ENCODE measurements around the gene CELF4.

The CELF4 gene

GRCh38 chr18:37435996-37436395 is 129.6 kb downstream of the CELF4 start:
- Histone ChIP-seq H3K27ac (peak overlapping the region in 4 of 11 experiments; percentile 57 to 63 (median 58); a peak in 7 of 22 replicates), H3K4me2 (peak overlapping the region; percentile 26 to 95 (median 77); a peak in 21 of 22 replicates), H3K4me1 (peaks cover 22 to 99% (median 71%) of the 10 kb centered on the region in 10 experiments; a peak in 19 of 20 replicates), H3K9ac (peak overlapping the region in 5 of 11 experiments; percentile 4 to 65 (median 49); a peak in 7 of 22 replicates), H3K9me3 (replicated peaks in 1 of 11) (0 out of 22 replicates have a peak, but pooled peaks cover 0 to 9% (median 0%) of the 10 kb centered on the region in 11 experiments), H4K20me1 (no peaks in the 10 kb centered on the region), H3K27me3 (no peaks in the 10 kb centered on the region), H3K36me3 (no peaks in the 10 kb centered on the region), H3K4me3 (peak overlapping the region in 2 of 10 experiments; percentile 10 to 19; a peak in 1 of 20 replicates)
- TF ChIP-seq Cebpa-rat (IDR thresholded peaks at IDR 0.05): no peak

GRCh38 chr18:37435150-37435867 is 130.3 kb downstream of the CELF4 start:
- TF ChIP-seq Cebpa-rat (IDR thresholded peaks at IDR 0.05): no peak
- H4K20me1 ChIP-seq: no peaks in the 10 kb centered on the region
- peak overlapping the region in 4 of 11 experiments; percentile 57 to 63 (median 58); a peak in 7 of 22 replicates for H3K27ac ChIP-seq
- no peak overlapping the region for H3K4me3 ChIP-seq
- peak overlapping the region; percentile 26 to 95 (median 77); a peak in 20 of 22 replicates for H3K4me2 ChIP-seq
- H3K4me1 ChIP-seq: peaks cover 22 to 99% (median 71%) of the 10 kb centered on the region in 10 experiments; a peak in 19 of 20 replicates
- peak overlapping the region in 4 of 11 experiments; percentile 11 to 65 (median 54); a peak in 7 of 22 replicates for H3K9ac ChIP-seq
- H3K9me3 ChIP-seq (replicated peaks in 1 of 11): 0 out of 22 replicates have a peak, but pooled peaks cover 0 to 9% (median 0%) of the 10 kb centered on the region in 11 experiments
- H3K27me3 ChIP-seq: no peaks in the 10 kb centered on the region
- H3K36me3 ChIP-seq: no peaks in the 10 kb centered on the region

DNA sequence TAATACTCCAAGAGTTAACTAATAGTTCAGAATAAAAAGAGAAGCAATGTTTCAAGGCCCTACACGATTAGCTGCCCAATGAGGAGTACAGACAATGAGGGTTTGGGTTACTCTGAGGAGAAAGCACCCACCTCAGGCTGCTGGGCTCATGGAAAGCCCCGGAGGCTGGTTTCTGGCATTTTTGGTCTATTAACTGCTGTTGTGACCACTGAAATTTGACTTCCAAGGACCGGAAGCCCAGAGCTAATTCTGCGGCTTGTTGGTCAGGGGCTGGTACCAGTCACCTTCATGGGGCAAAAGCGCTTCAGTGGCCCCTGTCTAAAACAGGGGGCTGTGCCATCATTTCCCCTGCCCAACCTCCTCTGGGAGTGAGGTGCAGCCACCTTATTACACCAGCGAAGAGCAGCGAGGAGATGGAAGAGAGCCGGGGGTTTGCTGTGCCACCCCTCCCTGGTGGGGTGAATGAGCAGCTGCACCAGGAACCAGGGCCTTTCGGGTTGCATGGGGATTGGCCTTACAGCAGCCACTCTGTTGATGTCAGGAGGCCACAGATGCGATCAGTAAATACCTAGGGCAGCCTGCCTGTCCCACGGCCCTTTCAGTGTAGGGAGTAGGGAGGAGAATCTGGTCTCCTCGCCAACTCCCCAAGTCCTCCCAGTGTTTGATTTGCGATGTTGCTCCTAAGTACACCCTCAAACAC is 131.3 kb downstream of the CELF4 start:
- Histone ChIP-seq H3K4me3 (no peak overlapping the region), H3K4me2 (peak overlapping the region in 8 of 11 experiments; percentile 9 to 95 (median 81); a peak in 13 of 22 replicates), H3K27me3 (no peaks in the 10 kb centered on the region), H3K27ac (no peak overlapping the region), H3K9ac (no peak overlapping the region), H3K36me3 (no peaks in the 10 kb centered on the region), H4K20me1 (no peaks in the 10 kb centered on the region), H3K9me3 (replicated peaks in 1 of 11) (0 out of 22 replicates have a peak, but pooled peaks cover 0 to 9% (median 0%) of the 10 kb centered on the region in 11 experiments), H3K4me1 (peaks cover 24 to 99% (median 72%) of the 10 kb centered on the region in 10 experiments; a peak in 19 of 20 replicates)
- no peak for TF ChIP-seq Cebpa-rat (IDR thresholded peaks at IDR 0.05)

GRCh38 chr18:37432436-37433195 is 133.0 kb downstream of the CELF4 start:
- Histone ChIP-seq H3K4me1 (peaks cover 32 to 99% (median 79%) of the 10 kb centered on the region in 10 experiments; a peak in 19 of 20 replicates), H3K27me3 (no peaks in the 10 kb centered on the region)

GRCh38 chr18:37430357-37431076 is 135.1 kb downstream of the CELF4 start:
- Histone ChIP-seq H3K4me3 (no peak overlapping the region), H4K20me1 (no peaks in the 10 kb centered on the region), H3K27ac (no peak overlapping the region; a peak in 1 of 22 replicates), H3K9ac (no peak overlapping the region), H3K27me3 (no peaks in the 10 kb centered on the region), H3K4me1 (peaks cover 21 to 99% (median 83%) of the 10 kb centered on the region in 10 experiments; a peak in 19 of 20 replicates), H3K9me3 (replicated peaks in 1 of 11) (0 out of 22 replicates have a peak, but pooled peaks cover 0 to 4% (median 0%) of the 10 kb centered on the region in 11 experiments), H3K36me3 (no peaks in the 10 kb centered on the region), H3K4me2 (peak overlapping the region in 9 of 11 experiments; percentile 12 to 92 (median 74); a peak in 13 of 22 replicates)
- TF ChIP-seq Cebpa-rat (IDR thresholded peaks at IDR 0.05): no peak

More at GRCh38 chr18:37432436-37433195, 133.0 kb downstream of the CELF4 start:
- TF ChIP-seq Cebpa-rat (IDR thresholded peaks at IDR 0.05): no peak
- Histone ChIP-seq H3K9me3 (replicated peaks in 1 of 11) (0 out of 22 replicates have a peak, but pooled peaks cover 0 to 4% (median 0%) of the 10 kb centered on the region in 11 experiments), H3K36me3 (no peaks in the 10 kb centered on the region), H3K27ac (no peak overlapping the region), H3K4me3 (no peak overlapping the region), H3K9ac (no peak overlapping the region), H4K20me1 (no peaks in the 10 kb centered on the region), H3K4me2 (peak overlapping the region in 9 of 11 experiments; percentile 2 to 56 (median 48); a peak in 15 of 22 replicates)

DNA sequence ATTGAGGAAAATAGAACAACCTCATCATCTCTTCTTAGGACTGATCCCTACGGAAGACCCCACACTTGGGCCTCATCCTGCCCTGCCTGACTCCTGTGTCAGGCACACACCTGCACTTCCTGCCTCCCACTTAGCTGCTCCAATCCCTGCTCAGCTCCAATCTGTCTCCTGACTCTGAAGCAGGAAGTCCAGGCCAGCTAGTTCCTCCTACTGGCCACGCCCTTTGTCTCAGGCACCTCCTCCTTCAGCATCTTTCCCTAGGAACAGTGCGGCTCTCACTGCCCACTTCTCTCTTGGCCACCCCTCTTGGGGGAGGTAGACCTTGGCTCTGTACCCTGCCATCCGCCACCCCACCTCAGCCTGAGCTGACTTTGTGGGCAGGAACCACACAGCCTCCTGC is 135.8 kb downstream of the CELF4 start:
- Histone ChIP-seq H3K4me3 (peak overlapping the region in 1 of 10 experiments; percentile 29; a peak in 1 of 20 replicates), H4K20me1 (no peaks in the 10 kb centered on the region), H3K27me3 (no peaks in the 10 kb centered on the region), H3K9me3 (replicated peaks in 1 of 11) (0 out of 22 replicates have a peak, but pooled peaks cover 0 to 4% (median 0%) of the 10 kb centered on the region in 11 experiments), H3K4me2 (peak overlapping the region in 9 of 11 experiments; percentile 28 to 92 (median 75); a peak in 17 of 22 replicates), H3K4me1 (peaks cover 20 to 99% (median 83%) of the 10 kb centered on the region in 10 experiments; a peak in 19 of 20 replicates), H3K36me3 (no peaks in the 10 kb centered on the region), H3K27ac (no peak overlapping the region), H3K9ac (no peak overlapping the region)
- TF ChIP-seq Cebpa-rat (IDR thresholded peaks at IDR 0.05): no peak

DNA sequence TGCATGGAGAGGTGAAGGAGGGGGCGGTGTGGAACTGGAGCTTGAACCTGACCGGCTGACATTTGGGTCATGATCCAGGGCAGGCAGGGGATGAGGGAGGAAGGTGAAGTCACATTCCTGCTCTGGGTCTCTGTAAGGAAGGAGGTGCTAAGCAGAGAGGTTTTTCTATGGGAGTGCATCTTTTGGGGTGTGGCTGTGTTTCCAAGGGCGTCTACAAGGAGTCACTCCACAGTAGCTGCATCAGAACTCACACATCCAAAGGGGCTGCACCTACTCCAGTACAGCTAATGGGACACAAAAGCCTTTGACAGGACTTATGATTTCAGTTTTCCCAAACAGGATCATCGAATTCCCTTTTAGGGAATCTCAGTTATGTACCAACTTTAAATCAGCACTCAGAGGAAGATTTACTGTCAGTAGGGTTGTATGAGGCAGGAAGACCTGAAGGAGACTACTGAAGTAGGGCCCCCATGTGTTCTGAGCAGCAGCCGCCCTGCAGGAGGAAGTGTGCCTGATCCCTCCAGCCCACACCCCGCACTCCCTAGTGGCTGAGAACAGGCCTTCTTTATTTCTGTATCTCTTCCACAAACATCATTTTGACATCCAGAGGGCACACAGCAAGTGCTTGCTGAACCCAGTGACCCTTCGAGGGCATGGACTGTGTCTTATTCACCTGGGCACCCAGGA is 137.2 kb downstream of the CELF4 start:
- peaks cover 20 to 99% (median 86%) of the 10 kb centered on the region in 10 experiments; a peak in 19 of 20 replicates for H3K4me1 ChIP-seq
- H3K9ac ChIP-seq: peak overlapping the region in 3 of 11 experiments; percentile 0 to 20 (median 2); a peak in 2 of 22 replicates
- H3K27ac ChIP-seq: peak overlapping the region in 1 of 11 experiments; percentile 10; a peak in 1 of 22 replicates
- H4K20me1 ChIP-seq: no peaks in the 10 kb centered on the region
- H3K27me3 ChIP-seq: no peaks in the 10 kb centered on the region
- 0 out of 22 replicates have a peak, but pooled peaks cover 0 to 4% (median 0%) of the 10 kb centered on the region in 11 experiments for H3K9me3 ChIP-seq (replicated peaks in 1 of 11)
- H3K36me3 ChIP-seq: no peaks in the 10 kb centered on the region
- peak overlapping the region in 2 of 10 experiments; percentile 19 to 29; a peak in 2 of 20 replicates for H3K4me3 ChIP-seq
- peak overlapping the region; percentile 3 to 92 (median 74); a peak in 20 of 22 replicates for H3K4me2 ChIP-seq
- TF ChIP-seq Cebpa-rat (IDR thresholded peaks at IDR 0.05): no peak

Measured in BLaER1 treated with 17β-estradiol and CSF1 and Interleukin-3, amounts not matched to agents 10 nM and 100 nM (cell line).